Activated CD4-positive, alpha-beta T cell treated with anti-CD3 and anti-CD28 coated beads for 48 hours (primary cell): ENCODE measurements around the gene RPTOR.
A peak's percentile ranks its signal among the peaks of the same experiment; 100 is the strongest.
"Not testable (repeated sequence)": the region's sequence is repeated elsewhere in the genome, so short reads cannot be mapped to it uniquely, and the experiment has no call there.

Experiments
- DNase-seq: peaks from one replicate; pipeline ENCODE4 v3.0.0-alpha.2; 2020

RPTOR gene

DNA sequence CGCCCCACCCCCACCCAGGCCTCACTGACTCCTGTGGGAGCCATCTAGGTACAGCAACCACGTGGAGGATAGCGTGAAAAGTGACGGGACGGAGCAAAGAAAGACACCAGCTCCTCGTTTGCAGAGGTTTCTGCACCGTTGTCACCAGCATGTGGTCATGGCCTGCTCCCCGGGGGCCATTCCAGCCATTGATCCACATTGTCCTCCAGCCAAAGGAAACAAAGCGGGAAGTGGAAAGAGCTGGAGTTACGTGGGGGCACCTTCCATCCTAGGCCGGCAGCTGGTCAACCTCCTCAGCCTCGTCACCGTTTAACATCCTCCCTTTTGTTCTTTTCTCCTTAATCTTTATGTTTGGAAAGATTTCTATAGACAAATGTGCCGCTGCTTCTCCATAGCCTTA lies 153.7 kb downstream of the RPTOR start:
- DNase-seq, result no peak

DNA sequence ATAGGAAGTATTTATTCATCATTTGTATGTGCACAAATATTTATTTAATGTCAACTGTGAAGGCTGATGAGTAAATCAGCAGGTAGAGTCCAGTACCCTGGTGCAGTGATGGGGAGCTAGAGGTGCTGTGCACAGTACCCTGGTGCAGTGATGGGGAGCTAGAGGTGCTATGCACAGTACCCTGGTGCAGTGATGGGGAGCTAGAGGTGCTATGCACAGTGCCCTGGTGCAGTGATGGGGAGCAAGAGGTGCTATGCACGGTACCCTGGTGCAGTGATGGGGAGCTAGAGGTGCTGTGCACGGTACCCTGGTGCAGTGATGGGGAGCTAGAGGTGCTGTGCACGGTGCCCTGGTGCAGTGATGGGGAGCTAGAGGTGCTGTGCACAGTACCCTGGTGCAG lies 154.6 kb downstream of the RPTOR start:
- not testable (repeated sequence) for DNase-seq

DNA sequence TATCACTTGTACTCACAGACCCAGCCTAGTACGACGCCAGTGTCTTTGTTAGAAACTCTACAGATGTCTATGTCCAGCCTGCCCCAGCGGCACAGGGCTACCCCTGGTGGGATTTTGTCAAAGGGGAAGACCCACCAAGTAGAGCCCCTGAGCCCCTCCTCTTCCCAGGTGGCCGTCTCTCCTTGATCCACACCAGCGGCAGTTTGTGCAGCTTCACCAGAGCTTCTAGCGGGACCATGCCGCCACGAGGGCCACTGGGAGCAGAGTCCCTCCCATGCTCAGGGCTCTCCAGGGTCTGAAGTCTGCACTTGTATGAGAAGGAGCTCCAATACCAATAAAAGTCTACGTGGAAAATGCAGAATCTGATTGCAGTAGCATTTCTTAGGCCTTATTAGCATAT lies 157.1 kb downstream of the RPTOR start:
- DNase-seq, result no peak

GRCh38 chr17:80702315-80703141 lies 157.9 kb downstream of the RPTOR start:
- DNase-seq, result no peak

GRCh38 chr17:80703142-80703478 lies 158.5 kb downstream of the RPTOR start:
- DNase-seq, result no peak

- DNase-seq, result no peak
These were observed 159.8 kb downstream of the RPTOR start for GRCh38 chr17:80704381-80704819.

DNA sequence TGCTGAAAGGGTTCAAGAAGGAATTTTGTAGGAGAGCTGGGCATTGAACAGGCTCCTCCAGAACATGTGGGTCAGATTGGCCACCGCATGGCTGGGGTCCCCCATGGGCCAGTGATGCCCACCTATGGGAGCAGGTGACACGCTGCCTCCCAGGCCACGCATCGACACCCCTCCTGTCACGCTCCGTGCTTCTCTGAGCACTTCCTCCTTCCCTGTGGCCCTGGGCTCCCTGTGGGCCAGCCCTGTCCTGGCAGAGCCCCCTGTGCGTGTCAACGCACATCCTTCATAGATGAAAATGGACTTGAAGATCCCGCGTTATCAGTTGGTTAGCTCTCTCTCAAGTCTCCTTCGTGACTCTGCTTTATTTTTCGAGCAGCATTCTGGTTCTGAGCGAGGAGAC lies 160.3 kb downstream of the RPTOR start:
- DNase-seq, result no peak

GRCh38 chr17:80705988-80706387 lies 161.3 kb downstream of the RPTOR start:
- no peak for DNase-seq

DNA sequence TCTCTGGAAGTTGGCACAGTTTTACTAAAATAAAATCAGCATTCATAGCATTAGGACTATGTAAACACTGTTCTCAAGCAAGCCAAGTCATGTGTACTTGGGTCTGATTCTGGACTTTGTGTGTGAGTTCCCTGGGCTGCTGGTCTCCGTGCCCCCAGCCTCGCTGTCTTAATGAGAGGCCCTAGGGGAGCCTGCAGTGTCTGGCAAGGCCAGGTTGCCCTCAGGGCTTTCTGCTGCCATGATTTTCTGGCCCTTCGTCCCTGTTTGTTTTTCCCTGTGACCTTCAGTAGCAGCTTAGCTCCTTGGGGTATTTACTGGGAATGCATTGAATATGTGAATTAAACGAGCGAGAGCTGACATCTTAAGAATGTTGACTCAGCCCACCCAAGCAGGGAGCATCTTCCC lies 161.8 kb downstream of the RPTOR start:
- no peak for DNase-seq

DNA sequence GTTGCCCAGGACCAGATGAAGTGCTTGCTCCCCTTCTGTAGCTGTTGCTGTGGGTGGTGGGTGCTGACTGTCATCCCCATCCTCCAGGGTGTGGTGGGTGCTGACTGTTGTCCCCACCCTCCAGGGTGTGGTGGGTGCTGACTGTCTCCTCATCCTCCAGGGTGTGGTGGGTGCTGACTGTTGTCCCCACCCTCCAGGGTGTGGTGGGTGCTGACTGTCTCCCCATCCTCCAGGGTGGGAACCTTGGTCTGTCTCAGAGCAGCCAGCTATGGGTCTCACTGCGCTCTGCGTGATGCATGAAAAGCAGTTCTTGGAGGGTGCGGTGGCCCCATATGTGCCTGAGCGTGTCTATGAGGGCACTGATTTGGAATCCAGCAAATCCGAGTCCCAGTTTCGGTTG lies 163.8 kb downstream of the RPTOR start:
- no peak for DNase-seq

DNA sequence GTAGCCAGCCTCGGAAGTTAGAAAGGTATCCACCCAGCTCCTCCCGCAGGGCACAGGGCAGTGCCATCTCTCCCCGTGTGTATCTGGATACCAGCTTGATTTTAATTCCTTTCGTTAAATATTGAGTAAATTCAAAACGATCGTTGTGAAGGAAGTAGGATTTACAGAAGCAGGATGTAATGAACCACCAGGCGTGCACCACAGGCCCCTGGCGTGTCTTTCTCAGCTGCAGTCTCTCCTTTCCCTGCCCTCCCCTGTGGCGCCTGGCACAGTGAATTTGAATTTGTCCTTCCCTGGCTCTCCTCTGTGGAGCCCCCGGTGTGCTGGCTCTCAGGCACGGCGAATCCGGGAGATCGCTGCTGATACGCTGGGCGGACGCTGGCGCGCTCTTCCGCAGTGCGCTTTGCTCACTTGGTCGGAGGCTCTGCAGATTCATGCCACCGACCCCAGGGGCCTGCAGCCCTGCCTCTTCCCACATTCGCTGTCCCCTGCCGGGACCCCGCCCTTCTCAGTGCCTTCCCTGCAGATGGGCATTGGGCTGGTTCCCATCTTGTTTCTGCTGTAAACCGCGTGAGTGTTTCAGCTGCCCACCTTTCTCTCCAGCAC lies 164.6 kb downstream of the RPTOR start:
- no peak for DNase-seq

- no peak for DNase-seq
These were observed 166.2 kb downstream of the RPTOR start for GRCh38 chr17:80710714-80711302.

DNA sequence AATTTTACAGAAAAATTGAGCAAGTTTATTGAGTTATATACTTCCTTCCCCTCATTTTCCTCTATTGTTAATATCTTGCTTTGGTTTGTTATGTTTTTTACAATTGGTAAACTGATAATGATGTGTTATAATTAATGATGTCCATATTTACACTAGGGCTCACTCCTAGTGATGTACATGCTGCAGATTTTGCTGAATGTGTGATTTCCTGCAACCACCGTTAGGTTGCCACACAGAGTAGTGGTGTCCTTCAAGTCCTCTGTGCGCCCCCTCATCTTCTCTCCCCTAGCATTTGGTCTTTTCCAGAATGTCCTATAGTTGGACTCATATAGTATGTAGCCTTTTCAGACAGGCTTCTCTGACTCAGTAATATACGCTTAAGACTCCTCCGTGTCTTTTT lies 167.5 kb downstream of the RPTOR start:
- no peak for DNase-seq

DNA sequence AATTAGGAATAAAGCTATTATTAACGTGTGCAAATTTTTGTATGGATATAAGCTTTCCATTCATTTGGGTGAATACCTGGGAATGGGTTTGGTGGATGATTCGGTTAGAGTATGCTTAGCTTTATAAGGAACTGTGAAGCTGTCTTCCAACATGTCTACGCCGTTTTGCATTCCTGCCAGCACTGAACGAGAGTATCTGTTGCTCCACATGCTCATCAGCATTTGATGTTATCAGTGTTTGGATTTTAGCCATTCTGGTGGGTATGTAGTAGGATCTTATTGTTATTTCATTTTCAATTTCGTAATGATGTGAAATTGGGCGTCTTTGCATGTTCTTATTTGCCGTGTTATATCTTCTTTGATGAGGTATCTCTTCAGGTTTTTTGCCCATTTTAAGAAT lies 168.0 kb downstream of the RPTOR start:
- no peak for DNase-seq

- DNase-seq, result no peak
These were observed 172.5 kb downstream of the RPTOR start for GRCh38 chr17:80716986-80717719.

DNA sequence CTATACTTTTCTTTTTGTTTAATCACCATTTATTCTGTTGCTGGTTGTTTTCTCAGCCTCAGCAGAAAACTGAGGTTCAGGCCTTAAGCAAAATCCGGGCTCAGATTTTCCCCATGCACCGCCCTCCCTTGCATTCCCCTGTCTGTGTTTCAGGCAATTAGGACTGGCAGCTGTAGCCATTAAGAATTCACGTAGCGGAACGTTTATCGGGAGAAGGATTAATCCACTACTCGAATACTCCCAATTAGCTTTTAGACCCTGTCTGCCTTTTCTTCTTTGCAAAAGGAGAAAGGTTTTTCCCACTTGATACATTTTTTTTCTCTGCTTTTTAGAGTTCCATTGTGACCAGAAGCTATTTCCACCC lies 173.1 kb downstream of the RPTOR start:
- no peak for DNase-seq

DNA sequence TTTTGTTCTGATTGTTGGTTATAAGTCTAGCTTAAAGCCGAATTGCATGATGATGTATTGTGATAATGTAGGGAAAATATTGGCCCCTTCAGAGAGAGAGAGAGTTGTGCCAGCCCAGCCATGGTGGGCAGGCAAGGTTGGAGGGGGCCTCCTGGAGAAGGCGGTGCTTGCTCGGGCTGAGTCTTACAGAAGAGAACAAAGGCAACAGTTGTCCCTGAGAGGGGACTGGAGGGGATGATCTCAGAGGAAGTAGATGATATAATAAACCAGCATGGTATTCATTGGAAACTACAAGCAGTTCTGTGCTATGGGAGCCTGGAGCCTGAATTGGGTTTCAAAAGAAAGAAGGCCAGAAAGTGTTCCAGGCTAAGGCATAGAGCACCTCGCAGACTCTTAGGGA lies 173.8 kb downstream of the RPTOR start:
- DNase-seq, result no peak

DNA sequence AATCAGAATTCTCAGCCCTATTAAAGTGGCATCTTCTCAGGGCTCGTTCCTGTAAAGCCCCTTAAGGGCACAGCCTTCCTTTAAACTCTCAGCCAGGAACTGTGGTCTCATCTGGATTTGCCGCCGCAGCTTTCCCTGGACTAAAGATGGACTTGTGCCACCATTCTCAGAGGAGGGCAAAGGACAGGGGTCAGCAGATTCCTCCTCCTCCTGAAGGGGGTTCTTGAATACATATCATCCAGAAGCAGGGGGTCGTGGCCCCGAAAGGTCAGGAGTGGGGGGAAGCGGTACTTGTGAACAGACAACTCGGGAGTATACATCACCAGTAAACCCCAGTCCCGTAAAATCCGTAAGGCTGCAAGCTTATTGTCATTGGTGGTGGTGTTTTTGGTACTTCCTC lies 174.8 kb downstream of the RPTOR start:
- no peak for DNase-seq

- peak; percentile 76 for DNase-seq
These were observed 176.3 kb downstream of the RPTOR start for GRCh38 chr17:80720610-80721577.

DNA sequence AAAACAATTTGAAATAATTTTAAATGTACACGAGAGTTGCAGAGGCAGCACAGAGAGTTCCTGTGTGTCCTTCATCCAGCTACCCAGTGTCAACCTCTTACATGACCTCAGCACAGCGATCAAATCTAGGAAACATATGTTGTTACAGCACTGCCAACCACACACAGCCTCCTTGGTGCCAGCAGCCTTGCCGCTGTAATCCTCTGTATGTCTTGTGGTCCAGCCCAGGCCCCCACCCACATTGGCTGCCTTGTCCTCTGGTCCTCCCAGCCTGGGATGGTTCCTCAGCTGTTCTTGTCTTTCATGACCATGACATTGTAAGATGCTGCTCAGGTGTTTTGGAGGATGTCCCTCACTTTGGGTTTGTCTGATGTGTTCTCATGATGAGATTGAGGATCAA lies 178.0 kb downstream of the RPTOR start:
- DNase-seq, result no peak

DNA sequence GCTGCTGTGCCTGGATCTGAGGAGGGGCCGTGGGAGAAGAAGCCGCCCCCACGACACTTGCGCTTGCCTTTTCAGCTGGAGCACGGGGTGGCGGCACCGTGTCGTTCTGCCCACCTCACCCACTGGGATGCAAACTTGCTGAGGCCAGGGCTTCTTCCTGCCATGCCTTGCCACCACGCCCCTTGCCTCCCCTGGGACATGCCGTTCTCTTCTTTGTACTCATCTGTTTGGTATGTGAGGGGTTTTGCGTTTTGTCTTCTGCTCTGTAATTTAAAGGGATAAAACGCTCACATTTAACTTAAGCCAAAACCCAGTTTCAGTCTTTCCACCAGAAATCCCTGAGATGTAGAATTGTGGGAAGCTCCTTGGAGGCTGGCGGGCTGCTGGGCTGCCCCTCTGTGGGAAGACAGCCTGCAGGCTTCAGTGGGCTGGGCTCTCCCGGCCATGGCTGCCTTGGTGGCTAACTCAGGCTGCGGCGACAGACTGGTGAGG lies 180.2 kb downstream of the RPTOR start:
- DNase-seq, result no peak

DNA sequence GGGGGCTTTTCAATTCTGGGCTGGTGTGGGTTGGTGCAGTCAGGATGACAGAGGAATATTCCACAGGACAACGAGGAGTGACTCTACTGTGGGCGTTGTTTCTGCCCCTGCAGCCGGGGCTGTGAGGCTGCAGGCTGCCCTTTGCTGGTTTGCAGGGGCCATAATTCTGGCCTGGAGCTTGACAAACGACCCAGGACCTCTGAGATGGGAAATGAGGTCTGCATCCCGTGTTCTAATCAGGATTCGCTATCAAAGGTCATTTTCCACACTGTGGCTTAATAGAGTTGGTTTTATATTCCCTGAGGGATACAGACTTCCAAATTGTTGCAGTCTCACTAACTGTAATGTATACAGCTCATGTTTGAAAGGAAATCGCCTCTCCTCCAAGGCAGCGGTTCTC lies 180.9 kb downstream of the RPTOR start:
- no peak for DNase-seq
